ENCODE measurements around the gene CCNYL1.
A peak's percentile ranks its signal among the peaks of the same experiment; 100 is the strongest.
"Not testable (repeated sequence)": the region's sequence is repeated elsewhere in the genome, so short reads cannot be mapped to it uniquely, and the experiment has no call there.

CCNYL1 gene

DNA sequence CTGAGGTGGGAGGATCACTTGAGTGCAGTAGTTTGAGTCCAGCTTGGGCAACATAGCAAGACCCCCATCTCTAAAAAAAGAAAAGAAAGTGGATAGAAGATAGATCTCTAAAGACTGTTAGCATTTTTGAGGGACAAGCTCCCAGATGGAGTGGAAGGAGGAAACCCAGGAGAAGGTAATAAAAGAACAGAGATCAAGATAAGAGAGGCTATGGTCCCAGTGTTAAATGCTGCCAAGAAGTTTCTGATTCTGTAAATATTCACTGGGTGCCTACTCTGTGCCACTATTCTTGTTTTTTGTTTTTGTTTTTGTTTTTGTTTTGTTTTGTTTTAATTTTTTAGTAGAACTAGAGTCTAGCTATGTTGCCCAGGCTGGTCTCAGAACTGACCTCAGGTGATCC lies 32.1 kb downstream of the CCNYL1 start:
- no peak for DNase-seq

GRCh38 chr2:207744050-207744449 lies 32.6 kb downstream of the CCNYL1 start:
- DNase-seq: no peak

- no peak for DNase-seq
These were observed 33.0 kb downstream of the CCNYL1 start for GRCh38 chr2:207744451-207744850.

- peak; percentile 85 for DNase-seq
These were observed 34.7 kb downstream of the CCNYL1 start for GRCh38 chr2:207746131-207746530.

DNA sequence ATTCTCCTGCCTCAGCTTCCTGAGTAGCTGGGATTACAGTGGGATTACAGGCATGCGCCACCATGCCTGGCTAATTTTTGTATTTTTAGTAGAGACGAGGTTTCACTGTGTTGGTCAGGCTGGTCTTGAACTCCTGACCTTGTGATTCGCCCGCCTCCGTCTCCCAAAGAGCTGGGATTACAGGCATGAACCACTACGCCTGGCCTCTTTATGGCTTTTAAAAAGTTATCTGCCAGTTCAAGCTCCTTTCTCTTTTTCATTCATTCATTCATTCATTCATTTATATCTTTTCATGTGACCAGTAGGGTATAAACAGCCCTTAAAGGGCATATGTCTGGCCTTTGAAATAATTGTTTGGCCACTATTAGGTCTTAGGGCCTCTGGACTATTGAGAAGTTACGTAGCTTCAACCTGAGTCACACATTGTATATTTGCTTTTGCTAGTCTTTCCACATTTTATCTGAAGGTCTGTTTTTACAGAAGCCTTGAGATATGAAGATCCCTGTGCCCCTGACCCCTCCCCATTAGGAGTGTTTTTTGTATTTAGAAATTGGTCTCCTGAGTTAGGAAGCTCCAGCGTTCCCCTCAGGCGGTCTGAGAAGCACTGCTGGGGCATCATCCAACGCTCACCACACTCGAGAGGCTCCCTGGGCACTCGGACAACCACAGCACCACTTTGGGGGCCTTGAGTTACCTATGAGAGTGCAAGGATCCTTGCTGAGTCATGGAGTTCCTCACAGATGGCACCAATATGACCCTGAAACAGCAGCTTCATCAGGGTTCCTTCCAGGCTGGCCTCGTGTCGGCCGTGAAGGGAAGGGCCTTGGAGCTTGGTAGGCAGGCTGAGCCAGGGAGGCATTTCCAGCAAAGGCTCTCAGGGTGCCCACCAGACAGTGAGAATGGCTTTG lies 36.5 kb downstream of the CCNYL1 start:
- DNase-seq: no peak

GRCh38 chr2:207748993-207749392 lies 37.6 kb downstream of the CCNYL1 start:
- DNase-seq: no peak

GRCh38 chr2:207749873-207750272 lies 38.4 kb downstream of the CCNYL1 start:
- DNase-seq: no peak

- DNase-seq: no peak
These were observed 38.9 kb downstream of the CCNYL1 start for GRCh38 chr2:207750345-207750744.

- no peak for DNase-seq
These were observed 39.4 kb downstream of the CCNYL1 start for GRCh38 chr2:207750876-207751275.

DNA sequence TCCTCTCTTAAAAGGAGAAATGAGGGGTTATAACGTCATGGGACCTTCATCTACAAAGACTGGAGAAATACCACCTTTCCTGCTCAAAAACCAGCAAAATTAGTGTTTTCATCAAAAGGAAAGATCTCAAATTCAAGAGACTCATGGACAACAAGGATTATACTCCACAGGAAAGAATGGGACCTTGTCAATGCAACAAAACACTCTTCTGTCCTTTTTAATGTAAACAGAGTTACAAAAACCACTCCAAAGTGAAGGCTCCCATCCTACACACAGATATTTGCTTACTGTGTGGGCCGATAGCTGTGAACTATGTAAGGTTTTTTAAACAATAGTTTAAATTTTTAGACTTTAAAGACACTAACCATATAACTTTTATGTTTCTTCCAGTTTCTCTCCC lies 42.2 kb downstream of the CCNYL1 start:
- DNase-seq: not testable (repeated sequence)

- DNase-seq: no peak
These were observed 43.3 kb downstream of the CCNYL1 start for GRCh38 chr2:207754498-207755383.

DNA sequence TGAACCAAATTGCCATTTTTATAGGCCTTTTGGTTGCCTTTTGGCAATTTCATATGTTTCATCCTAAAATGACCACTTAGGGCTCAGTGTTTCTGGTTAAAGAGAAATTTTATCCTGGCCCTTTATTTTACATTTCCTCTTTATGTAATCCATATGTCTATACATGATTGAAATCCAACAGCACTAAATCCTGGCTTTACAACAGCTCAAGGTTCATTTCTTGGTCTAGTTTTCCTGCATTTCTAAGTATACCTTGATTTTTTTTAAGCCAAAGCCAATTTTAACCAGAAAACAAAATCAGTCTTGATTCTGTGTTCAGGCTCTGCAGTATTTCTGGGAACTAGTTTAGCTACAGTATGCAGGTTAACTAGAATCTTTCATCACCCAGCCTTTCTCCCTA lies 46.6 kb downstream of the CCNYL1 start:
- no peak for DNase-seq

- no peak for DNase-seq
These were observed 48.5 kb downstream of the CCNYL1 start for GRCh38 chr2:207759890-207760289.

DNA sequence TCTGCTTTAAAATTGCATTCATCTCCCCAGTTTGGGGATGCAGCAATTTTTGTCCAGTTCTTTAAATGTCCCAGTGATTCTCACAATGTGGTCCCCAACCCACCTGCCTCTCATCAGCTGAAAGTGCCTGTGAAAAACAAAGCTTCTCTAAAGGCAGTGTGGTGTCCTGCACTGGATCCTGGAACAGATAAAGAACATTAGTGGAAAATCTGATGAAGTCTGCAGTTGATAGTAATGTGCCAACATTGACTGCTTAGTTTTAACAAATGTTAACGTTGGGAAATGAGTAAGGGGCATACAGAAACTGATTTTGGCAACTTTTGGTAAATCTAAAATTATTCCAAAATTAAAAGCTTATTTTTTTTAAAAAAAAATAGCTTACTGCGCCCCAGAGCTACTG lies 49.0 kb downstream of the CCNYL1 start:
- no peak for DNase-seq

- DNase-seq: not testable (repeated sequence)
These were observed 50.0 kb downstream of the CCNYL1 start for GRCh38 chr2:207761426-207761825.

GRCh38 chr2:207762146-207762545 lies 50.7 kb downstream of the CCNYL1 start:
- no peak for DNase-seq

DNA sequence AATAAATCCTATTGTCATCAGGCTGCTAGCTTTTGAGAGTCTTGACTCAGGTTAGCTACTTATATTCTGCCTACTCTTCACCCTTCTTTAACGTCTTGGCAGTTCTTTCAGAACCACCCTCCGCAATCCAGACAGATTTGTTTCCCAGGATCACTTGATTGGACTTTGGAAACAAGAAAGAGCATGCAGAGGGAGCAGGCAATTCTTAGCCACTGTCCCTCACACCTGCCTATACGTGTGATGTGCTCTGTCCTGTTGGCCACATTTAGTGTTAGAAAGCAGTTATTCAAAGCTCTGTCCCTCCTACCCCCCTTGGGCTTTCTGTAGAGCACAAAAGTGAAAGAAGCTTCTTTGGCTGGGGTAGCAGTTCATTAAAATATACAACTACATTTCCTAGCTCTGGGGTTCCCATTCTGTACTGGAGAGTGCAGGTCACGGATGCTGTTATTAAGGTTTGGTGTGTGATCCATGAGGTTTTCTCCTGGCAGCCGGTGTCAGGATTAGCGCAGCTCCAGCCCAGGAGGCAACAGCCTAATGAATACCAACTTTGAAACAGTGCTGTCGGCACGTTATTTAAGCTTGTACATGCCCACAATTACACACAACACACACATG lies 52.0 kb downstream of the CCNYL1 start:
- no peak for DNase-seq

- DNase-seq: no peak
These were observed 52.7 kb downstream of the CCNYL1 start for GRCh38 chr2:207764096-207764630.

GRCh38 chr2:207765547-207765946 lies 54.1 kb downstream of the CCNYL1 start:
- peak; percentile 88 for DNase-seq

- peak; percentile 83 for DNase-seq
These were observed 54.7 kb downstream of the CCNYL1 start for GRCh38 chr2:207766041-207766551.

DNA sequence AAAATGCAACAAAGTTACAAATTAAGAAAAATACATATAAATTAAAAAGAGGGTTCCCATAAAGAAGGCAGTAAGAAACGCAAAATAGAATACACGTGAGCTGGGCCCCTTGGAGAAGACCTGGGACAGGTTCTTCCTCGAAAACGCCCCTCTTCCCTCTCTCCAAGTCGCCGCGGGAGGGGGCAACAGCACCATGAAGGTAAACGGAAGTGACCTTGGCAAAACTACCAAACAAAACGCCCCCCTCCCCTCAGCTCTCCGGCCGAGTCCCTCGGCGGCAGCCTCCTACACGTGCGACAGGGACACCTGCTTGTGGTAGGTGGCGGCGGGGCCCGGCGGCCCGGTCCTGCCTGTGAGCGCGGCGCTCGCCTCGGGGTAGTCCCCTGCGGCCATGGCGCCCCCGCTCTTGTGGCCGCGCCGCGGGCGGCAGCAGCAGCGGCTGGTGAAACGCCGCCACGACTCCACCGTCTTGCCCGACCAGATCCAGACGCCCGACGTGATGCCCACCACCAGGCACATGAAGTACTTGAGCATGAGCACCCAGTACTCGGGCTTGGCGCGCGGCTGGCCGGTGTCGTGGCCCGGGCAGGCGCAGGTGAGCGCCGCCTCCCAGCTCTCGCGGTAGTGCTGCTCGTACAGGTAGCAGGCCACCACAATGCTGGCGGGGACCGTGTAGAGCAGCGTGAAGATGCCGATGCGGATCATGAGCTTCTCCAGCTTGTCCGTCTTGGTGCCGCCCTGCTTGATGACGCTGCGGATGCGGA lies 55.4 kb downstream of the CCNYL1 start:
- DNase-seq: no peak
